SU-DHL-6 (cell line): ENCODE results near the gene GLE1.

ENCODE experiments used
- H2AFZ ChIP-seq: fragments of 200-600 bp; sonication (generic); 2 replicates; pipeline ENCODE4 v1.6.1; 2014; ENCODE audit warnings: low read depth, mild to moderate bottlenecking, moderate library complexity, mixed read lengths, antibody characterized with exemption, low read length; ENCODE audit not compliant: severe bottlenecking
- H3F3A ChIP-seq: fragments of 200-600 bp; shearing (Covaris generic); 2 replicates; pipeline ENCODE4 v1.6.0; 2016; ENCODE audit warnings: antibody characterized with exemption, mild to moderate bottlenecking; ENCODE audit not compliant: insufficient read depth
- H3K27ac ChIP-seq: fragments of 200-600 bp; sonication (generic); 2 replicates; pipeline ENCODE4 v1.5.1; 2016; ENCODE audit warnings: low read depth, mild to moderate bottlenecking, low read length, moderate library complexity, mixed read lengths
- H3K27me3 ChIP-seq: fragments of 200-600 bp; sonication (generic), shearing (Covaris generic); 2 replicates; pipeline ENCODE4 v1.6.0; 2014; ENCODE audit warnings: mild to moderate bottlenecking, low read length
- H3K36me3 ChIP-seq: fragments of 200-600 bp; sonication (generic); 2 replicates; pipeline ENCODE4 v1.6.1; 2014; ENCODE audit warnings: mild to moderate bottlenecking, low read length, mixed read lengths
- H3K4me2 ChIP-seq: fragments of 300-600, 200-600 bp; shearing (Covaris generic), sonication (generic); 2 replicates; pipeline ENCODE4 v1.6.0; 2014; ENCODE audit warnings: low read length, low read depth, mild to moderate bottlenecking; ENCODE audit not compliant: poor library complexity, severe bottlenecking
- H3K4me3 ChIP-seq: fragments of 200-600 bp; sonication (generic); 2 replicates; pipeline ENCODE4 v1.5.1; 2014; ENCODE audit warnings: antibody characterized with exemption, low read length, mild to moderate bottlenecking, mixed read lengths; ENCODE audit not compliant: insufficient read depth, poor library complexity, severe bottlenecking
- H3K79me2 ChIP-seq: fragments of 200-600 bp; sonication (generic); 2 replicates; pipeline ENCODE4 v1.6.1; 2014; ENCODE audit warnings: mild to moderate bottlenecking, low read length, moderate library complexity; ENCODE audit not compliant: insufficient read depth
- H3K9ac ChIP-seq: fragments of 200-600 bp; sonication (generic); 2 replicates; pipeline ENCODE4 v1.7.0; 2014; ENCODE audit warnings: mild to moderate bottlenecking, low read length
- H3K9me2 ChIP-seq: fragments of 200-600 bp; sonication (generic); replicated peaks from 2 replicates; pipeline ENCODE4 v1.6.1; 2014; ENCODE audit warnings: low read length; ENCODE audit not compliant: insufficient read depth
- H3K9me3 ChIP-seq: fragments of 200-600 bp; sonication (generic); 2 replicates; pipeline ENCODE4 v1.6.1; 2014; ENCODE audit warnings: low read length, mixed read lengths; ENCODE audit not compliant: insufficient read depth
- H4K20me1 ChIP-seq: fragments of 200-600 bp; sonication (generic); 2 replicates; pipeline ENCODE4 v1.6.1; 2014; ENCODE audit warnings: low read depth, mild to moderate bottlenecking, antibody characterized with exemption, low read length, moderate library complexity, mixed read lengths
- CTCF ChIP-seq: fragments of 200-600 bp; sonication (generic); IDR thresholded peaks from one replicate; pipeline ENCODE4 v1.5.1; 2017; ENCODE audit warnings: antibody characterized with exemption, mild to moderate bottlenecking, low read length, moderate library complexity; ENCODE audit not compliant: insufficient read depth, poor library complexity, severe bottlenecking
- EZH2phosphoT487 ChIP-seq: fragments of 200-600 bp; sonication (generic), shearing (Covaris generic); conservative IDR thresholded peaks from 2 replicates; pipeline ENCODE4 v1.6.1; 2018; ENCODE audit warnings: mild to moderate bottlenecking, antibody characterized with exemption, low read length, moderate library complexity, mixed read lengths

The GLE1 gene

DNA sequence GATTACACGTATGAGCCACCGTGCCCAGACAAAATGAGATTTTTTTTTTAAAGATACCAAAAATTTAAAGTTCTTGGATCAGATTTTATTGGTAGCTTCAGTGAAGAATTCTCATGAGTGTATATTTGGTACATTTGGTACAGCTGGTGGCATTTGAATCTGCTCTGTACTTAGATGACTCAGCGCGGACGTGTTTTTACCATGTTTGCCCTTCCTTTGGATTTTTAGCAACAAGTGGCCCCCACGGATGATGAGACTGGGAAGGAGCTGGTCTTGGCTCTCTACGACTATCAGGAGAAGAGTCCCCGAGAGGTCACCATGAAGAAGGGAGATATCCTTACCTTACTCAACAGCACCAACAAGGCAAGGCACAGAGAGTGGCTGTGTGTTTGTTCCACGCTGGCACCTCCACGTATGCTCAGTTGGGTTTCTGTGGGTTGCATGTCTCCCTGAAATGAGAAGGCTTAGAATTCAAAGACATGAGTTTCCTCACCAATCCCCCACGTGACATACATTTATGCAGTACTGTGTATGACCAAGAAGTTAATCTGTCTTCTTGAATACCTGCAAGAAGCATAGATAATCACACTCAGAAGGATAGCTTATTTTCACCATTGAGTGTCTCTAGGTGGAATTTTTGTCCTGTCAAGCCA, 84.2 kb downstream of the GLE1 start:
- Histone ChIP-seq H3K9ac (no peak overlapping the region), H2AFZ (no peak overlapping the region), H3K27me3 (no peaks in the 10 kb centered on the region), H3K4me2 (no peak overlapping the region), H3K4me3 (no peak overlapping the region), H3K9me2 (no peaks in the 10 kb centered on the region), H3K9me3 (no peaks in the 10 kb centered on the region), H3K27ac (no peak overlapping the region), H4K20me1 (no peaks in the 10 kb centered on the region), H3F3A (no peaks in the 10 kb centered on the region), H3K79me2 (no peaks in the 10 kb centered on the region), H3K36me3 (peaks cover 26% of the 10 kb centered on the region; the same call in 1 of the 2 replicates)
- TF ChIP-seq CTCF (no peak), EZH2phosphoT487 (no peak)
